Pancreas (tissue), 10 donors: ENCODE measurements around the gene HECA. TPM values are rescaled to one million over a fixed set of nuclear protein-coding genes. Genes with fewer than 3 reads are reported as not detected.

Experiments
- ATAC-seq, 4 donors: fragments of 200-7000 bp; cut with Tn5 transposase; one replicate each; pipeline versions ENCODE4 v1.8.0 to v1.9.1; 2020; ENCODE audit warnings: mild to moderate bottlenecking in 4 of 4, moderate library complexity in 4 of 4
- DNase-seq, 6 donors: peaks; one replicate each; pipeline ENCODE4 v3.0.0-alpha.2; 2020
- FAIRE-seq: peaks from 2 replicates; lab custom pipeline; 2012; peaks lifted over from hg19 to GRCh38; lab: Jason Lieb, UNC
- H3K27ac ChIP-seq, 4 donors: fragments of 200-600 bp; sonication (generic); 1 replicate in 3 of 4; 2 replicates in 1 of 4; pipeline versions ENCODE4 v1.5.0 to v1.8.0; 2020
- H3K27me3 ChIP-seq, 4 donors: fragments of 200-600 bp; one replicate each; pipeline ENCODE4 v1.8.0; 2021
- H3K36me3 ChIP-seq, 3 donors: fragments of 200-600 bp; sonication (generic) in 1 of 3; one replicate each; pipeline versions ENCODE4 v1.5.0 to v1.8.0; 2020 to 2021
- H3K4me1 ChIP-seq, 3 donors: fragments of 200-600 bp; one replicate each; pipeline ENCODE4 v1.8.0; 2021
- H3K4me3 ChIP-seq, 4 donors: fragments of 200-600 bp; sonication (generic) in 2 of 4; one replicate each; pipeline versions ENCODE4 v1.5.0 to v1.8.0; 2020 to 2021
- H3K9me3 ChIP-seq, 4 donors: fragments of 200-600 bp; one replicate each; pipeline ENCODE4 v1.8.0; 2021
- WGBS, 2 donors: extraction: QIAGEN DNeasy Blood & Tissue Kit; methylation state at CpG; one replicate each; pipeline ENCODE4 v1.1.7; 2013; 5-methylcytosine and 5-hydroxymethylcytosine counted together
- intact Hi-C, 3 donors: fragments of 100-400 bp; cut with DNase I; formaldehyde crosslinking; loops; one replicate each; pipeline versions ENCODE4 v1.11.1 to v1.14.2; 2022
- polyA plus RNA-seq, 2 donors: library from polyadenylated mRNA; stranded (reverse); fragments of 200-250 nt; gene quantifications; one replicate each; pipeline ENCODE4 v1.2.3, GENCODE V29; 2013
- total RNA-seq, 6 donors: library from RNA; stranded (reverse); fragmentation: NEBNext Ultra II Directional in 4 of 6; extraction: Animal tissue kit (Norgen Biotek cat#: 25700) in 4 of 6; gene quantifications; one replicate each; pipeline versions ENCODE4 v1.2.1 to v1.2.4, GENCODE V29; 2021 to 2023
- TF ChIP-seq, protein P1 (sequence below), 4 donors: fragments of 200-600 bp; sonication (generic) in 3 of 4; IDR thresholded peaks; one replicate each; pipeline versions ENCODE4 v1.5.0 to v1.8.0; 2021; ENCODE audit warnings: antibody characterized with exemption in 4 of 4
- donor health status: healthy with polysubstance abuse.
- donor health status: DM: no; HTN: no; CAD: no; lungs with moderate emphysema.
- donor health status: DM: no; HTN: no; CAD: no.
- donor health status: control.
- donor health status: control.
- donor health status: Bipolar disorder and iron deficiency.
- donor health status: DM: yes; HTN: yes; CAD: no.
- donor health status: DM: no; HTN: no; CAD: no.
- donor health status: DM: no; HTN: no; CAD: no.
- donor health status: DM: yes; HTN: yes; CAD: no.

The HECA gene
- total and polyA plus RNA-seq, 8 donors: 3.2 to 16.3 (median 7.1) TPM

- TF ChIP-seq, protein P1, sequence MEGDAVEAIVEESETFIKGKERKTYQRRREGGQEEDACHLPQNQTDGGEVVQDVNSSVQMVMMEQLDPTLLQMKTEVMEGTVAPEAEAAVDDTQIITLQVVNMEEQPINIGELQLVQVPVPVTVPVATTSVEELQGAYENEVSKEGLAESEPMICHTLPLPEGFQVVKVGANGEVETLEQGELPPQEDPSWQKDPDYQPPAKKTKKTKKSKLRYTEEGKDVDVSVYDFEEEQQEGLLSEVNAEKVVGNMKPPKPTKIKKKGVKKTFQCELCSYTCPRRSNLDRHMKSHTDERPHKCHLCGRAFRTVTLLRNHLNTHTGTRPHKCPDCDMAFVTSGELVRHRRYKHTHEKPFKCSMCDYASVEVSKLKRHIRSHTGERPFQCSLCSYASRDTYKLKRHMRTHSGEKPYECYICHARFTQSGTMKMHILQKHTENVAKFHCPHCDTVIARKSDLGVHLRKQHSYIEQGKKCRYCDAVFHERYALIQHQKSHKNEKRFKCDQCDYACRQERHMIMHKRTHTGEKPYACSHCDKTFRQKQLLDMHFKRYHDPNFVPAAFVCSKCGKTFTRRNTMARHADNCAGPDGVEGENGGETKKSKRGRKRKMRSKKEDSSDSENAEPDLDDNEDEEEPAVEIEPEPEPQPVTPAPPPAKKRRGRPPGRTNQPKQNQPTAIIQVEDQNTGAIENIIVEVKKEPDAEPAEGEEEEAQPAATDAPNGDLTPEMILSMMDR (IDR thresholded peaks at IDR 0.05): no peak
- Histone ChIP-seq H3K27me3 (no peaks in the 10 kb centered on the region), H3K4me1 (no peaks in the 10 kb centered on the region), H3K36me3 (no peaks in the 10 kb centered on the region), H3K9me3 (no peaks in the 10 kb centered on the region), H3K27ac (no peak overlapping the region), H3K4me3 (no peak overlapping the region)
- FAIRE-seq: no peak
- 47 to 72% methylated on average over 8 of the region's 8 CpGs for WGBS, 2 donors
- intact Hi-C loops: no loop called here
- no peak for ATAC-seq
- DNase-seq: no peak
These were observed 26.5 kb upstream of the HECA start for GRCh38 chr6:139108378-139108777.

DNA sequence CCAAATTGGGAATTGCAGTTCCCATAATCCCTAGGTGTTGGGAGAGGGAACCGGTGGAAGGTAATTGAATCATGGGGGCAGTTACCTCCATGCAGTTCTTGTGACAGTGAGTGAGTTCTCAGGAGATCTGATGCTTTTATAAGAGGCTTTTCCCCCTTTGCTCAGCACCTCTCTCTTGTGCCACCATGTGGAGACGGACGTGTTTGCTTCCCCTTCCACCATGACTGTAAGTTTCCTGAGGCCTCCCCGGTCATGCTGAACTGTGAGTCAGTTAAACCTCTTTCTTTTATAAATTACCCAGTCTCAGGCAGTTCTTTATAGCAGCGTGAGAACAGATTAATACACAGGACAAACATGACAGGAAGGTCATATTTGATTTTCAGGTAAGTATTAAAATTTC is 25.3 kb upstream of the HECA start:
- no peak overlapping the region for H3K27ac ChIP-seq
- no peaks in the 10 kb centered on the region for H3K27me3 ChIP-seq
- H3K9me3 ChIP-seq: no peaks in the 10 kb centered on the region
- ATAC-seq (no peak), DNase-seq (no peak), FAIRE-seq (no peak)
- H3K36me3 ChIP-seq: no peaks in the 10 kb centered on the region
- intact Hi-C loops: no loop called here
- WGBS, 2 donors: 50 to 57% methylated on average over 5 of the region's 5 CpGs
- no peak overlapping the region for H3K4me3 ChIP-seq
- no peaks in the 10 kb centered on the region for H3K4me1 ChIP-seq
- TF ChIP-seq, protein P1 (IDR thresholded peaks at IDR 0.05): no peak

DNA sequence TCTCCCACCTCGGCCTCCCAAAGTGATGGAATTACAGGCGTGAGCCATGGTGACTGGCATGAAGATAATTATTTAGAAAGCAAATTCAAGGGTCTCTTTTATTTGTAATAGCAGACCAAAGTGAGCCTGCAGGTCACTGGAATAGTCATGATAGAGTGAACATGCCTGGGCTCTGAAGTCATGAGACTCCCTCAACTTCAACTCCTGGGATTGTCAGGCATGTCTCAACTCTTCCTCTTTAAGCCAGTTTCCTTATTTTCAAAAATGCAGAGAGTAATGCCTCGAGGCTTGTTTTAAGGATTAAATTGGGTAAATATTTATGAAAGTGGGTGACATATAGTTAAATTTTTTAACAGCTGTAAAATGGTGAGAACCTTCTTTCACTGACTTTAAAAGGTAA is 22.7 kb upstream of the HECA start:
- 58 to 64% methylated on average over 3 of the region's 3 CpGs for WGBS, 2 donors
- no peaks in the 10 kb centered on the region for H3K36me3 ChIP-seq
- no peak for FAIRE-seq
- no peaks in the 10 kb centered on the region for H3K27me3 ChIP-seq
- no peaks in the 10 kb centered on the region for H3K4me1 ChIP-seq
- intact Hi-C loops: no loop called here
- ATAC-seq: no peak
- TF ChIP-seq, protein P1 (IDR thresholded peaks at IDR 0.05): no peak
- DNase-seq: no peak
- no peak overlapping the region for H3K27ac ChIP-seq
- no peak overlapping the region for H3K4me3 ChIP-seq
- H3K9me3 ChIP-seq: no peaks in the 10 kb centered on the region

DNA sequence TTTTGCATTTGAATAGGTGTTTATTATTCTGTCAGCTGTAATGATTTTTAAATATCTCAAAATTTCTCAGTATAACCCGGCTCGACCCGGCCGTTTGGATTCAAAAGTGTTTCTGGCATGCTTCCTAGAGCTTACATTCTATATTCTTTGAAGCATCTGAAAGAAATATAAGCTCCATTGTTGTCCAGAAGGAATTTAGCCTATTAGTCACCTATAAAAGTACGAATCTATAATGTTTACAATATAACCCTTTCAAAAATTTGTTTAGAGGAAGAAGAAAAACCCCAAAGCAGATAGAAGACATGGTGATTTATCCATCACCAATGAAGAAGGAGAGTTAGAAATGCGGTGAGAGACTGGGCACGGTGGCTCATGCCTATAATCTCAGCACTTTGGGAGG is 22.3 kb upstream of the HECA start:
- Histone ChIP-seq H3K36me3 (no peaks in the 10 kb centered on the region), H3K4me3 (no peak overlapping the region), H3K27ac (no peak overlapping the region), H3K4me1 (no peaks in the 10 kb centered on the region), H3K27me3 (no peaks in the 10 kb centered on the region), H3K9me3 (no peaks in the 10 kb centered on the region)
- WGBS, 2 donors: 51 to 65% methylated on average over 7 of the region's 7 CpGs
- DNase-seq (no peak), ATAC-seq (no peak), FAIRE-seq (no peak)
- intact Hi-C loops: no loop called here
- TF ChIP-seq, protein P1 (IDR thresholded peaks at IDR 0.05): no peak

DNA sequence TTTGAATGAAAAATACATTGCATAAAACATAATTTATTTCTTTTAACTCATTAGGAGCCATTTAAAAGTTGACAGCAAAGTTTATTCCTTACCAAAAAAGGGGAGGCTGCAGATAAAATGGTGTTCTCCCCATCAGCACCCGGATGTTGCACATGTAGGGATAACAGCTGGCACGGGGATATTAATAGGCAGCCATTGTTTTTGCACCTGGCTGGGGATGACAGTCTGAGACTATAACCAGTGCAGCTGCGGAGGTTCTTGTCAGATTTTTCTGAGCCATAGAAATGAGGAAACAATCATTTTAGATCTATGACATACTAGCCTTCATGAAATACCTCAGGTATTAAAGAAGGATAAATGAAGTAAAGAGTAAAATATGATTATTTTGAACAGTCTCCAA is 20.1 kb upstream of the HECA start:
- Histone ChIP-seq H3K27me3 (no peaks in the 10 kb centered on the region), H3K36me3 (no peaks in the 10 kb centered on the region), H3K9me3 (no peaks in the 10 kb centered on the region), H3K4me3 (no peak overlapping the region), H3K27ac (no peak overlapping the region), H3K4me1 (no peaks in the 10 kb centered on the region)
- DNase-seq (no peak), FAIRE-seq (no peak), ATAC-seq (no peak)
- intact Hi-C loops: no loop called here
- TF ChIP-seq, protein P1 (IDR thresholded peaks at IDR 0.05): no peak
- WGBS, 2 donors: 76 to 77% methylated on average over 3 of the region's 3 CpGs
